ENCODE results near the gene SERPINI1.

Gene SERPINI1

GRCh38 chr3:167735233-167736138 is at the start of gene SERPINI1:
SERPINI1 (plus strand) TSS chr3:167735721; CDS start chr3:167789129, 53,408 bp downstream.
- peak; percentile 53 to 57 (median 54) for DNase-seq

DNA sequence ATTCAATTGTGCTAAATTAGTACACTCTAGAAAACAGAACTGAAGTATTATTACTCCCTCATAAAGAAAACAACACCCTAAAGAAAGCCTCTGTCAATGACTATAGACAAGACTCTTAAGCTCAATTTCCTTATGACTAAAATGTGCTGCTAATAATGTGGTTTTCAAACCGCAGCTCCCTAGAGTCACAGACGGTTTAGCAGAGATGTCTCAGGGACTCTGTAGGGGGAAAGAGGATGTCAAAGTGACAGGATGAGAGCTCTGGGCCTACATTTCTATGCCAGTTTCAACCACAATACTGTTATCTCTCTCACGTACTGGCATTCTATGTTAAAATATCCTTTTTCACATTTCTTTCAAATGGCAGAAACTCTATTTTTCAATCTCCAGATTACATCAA is 44.2 kb upstream of the SERPINI1 start:
- DNase-seq = no peak

DNA sequence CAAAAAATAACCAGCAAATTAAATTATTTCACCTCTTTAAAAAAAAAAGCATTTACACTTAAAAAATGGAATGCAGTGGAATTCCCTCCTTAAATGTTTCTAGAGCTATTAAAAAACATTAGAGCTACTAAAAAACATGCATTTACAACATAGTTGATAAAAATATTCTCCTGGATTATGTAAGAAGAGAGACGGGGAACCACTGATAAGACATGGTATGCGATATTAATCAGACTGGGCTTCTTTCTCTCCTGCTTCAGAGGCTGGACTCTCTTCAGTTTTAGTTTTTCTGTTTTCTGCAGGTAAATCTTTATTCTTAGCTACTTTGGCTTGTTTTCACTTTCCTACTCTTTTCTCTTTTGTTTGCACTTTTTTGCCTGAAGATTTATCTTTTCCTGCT is 41.4 kb upstream of the SERPINI1 start:
- DNase-seq = no peak

DNA sequence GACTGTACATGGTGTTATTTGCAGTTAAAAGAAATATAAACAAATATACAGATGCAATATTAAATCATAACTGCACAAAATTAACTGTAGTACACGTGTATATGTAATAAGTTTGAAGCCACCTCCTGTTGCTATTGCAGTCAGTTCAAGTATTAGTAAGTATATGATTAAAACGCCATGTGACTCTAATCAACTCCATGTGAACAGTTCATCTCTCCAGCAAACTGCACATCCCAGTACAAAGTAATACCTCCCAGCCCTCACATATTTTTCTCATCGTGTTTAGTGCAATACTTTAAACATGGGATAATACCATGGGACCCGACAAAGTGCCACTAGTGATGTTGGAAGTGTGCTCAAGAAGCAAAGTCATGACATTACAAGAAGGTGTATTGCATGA is 35.5 kb upstream of the SERPINI1 start:
- no peak for DNase-seq

DNA sequence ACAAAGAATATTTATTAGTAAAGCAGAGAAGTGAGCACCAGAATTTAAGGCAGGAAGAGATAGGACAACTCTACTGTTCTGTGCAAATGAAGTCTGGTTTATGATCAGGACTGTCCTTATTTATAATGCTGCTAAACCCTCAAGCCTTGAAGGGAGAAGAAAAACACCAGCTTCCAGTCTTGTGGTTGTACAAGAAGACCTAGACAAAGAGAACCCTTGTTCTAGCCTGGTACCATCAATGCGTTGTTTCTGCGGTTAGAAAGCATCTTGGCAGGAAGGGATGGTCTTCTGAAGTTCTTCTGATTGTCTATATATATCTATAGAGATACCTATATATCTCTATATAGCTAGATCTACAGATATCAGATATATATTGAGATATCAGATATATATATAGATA is 34.6 kb upstream of the SERPINI1 start:
- no peak for DNase-seq

GRCh38 chr3:167705840-167706239 is 29.7 kb upstream of the SERPINI1 start:
- DNase-seq = no peak

GRCh38 chr3:167709690-167710089 is 25.8 kb upstream of the SERPINI1 start:
- no peak for DNase-seq

DNA sequence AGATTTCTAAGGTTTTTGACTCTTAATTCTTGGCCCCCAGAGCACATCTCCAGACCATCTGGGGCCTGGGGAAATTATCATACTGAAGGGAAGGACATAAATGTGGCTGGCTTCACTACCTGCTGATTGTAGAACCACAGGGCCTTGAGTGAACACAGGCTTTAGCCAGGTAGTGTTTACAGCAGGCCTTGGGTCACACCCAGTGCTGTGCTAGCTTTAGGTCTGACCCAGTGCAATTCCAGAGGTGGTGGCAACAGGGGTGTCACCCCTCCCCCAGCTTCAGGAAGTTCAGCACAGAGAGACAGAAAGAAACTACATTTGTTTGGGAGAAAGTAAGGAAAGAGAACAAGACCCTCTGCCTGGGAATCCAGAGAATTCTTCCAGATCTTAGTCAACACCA is 25.0 kb upstream of the SERPINI1 start:
- no peak for DNase-seq

DNA sequence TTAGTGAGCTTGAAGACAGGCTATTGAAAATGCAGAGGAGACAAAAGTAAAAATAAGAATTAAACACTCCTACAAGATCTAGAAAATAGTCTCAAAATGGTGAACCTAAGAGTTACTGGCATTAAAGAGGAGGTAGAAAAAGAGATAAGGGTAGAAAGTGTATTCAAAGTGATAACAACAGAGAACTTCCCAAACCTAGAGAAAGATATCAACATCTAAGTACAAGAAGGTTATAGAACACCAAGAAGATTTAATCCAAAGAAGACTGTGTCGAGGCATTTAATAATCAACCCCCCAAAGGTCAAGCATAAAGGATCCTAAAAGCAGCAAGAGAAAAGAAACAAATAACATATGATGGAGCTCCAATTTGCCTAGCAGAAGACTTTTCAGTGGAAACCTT is 24.1 kb upstream of the SERPINI1 start:
- DNase-seq = no peak

- DNase-seq = no peak
Measured at GRCh38 chr3:167712445-167712844, 23.1 kb upstream of the SERPINI1 start.

GRCh38 chr3:167714871-167715270 is 20.6 kb upstream of the SERPINI1 start:
- DNase-seq = no peak

GRCh38 chr3:167716920-167717319 is 18.6 kb upstream of the SERPINI1 start:
- DNase-seq = no peak

DNA sequence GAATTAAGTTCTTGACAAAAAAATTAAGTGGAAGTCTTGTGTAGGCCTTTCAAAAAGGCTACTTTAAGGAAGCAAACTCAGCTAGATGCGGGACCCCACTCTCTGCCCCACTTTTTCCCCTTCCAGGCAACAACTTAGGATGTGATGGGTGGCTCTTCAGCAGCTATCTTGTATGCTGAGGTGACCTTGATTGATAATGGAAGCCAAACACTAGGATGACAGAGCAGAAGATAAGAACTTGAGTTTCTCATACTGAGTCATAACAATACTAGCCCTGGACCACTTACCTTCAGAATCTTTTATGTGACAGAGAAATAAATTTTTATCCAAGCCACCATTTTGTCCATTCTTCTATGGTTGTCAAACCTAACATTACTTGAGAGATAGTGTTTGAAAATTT is 16.9 kb upstream of the SERPINI1 start:
- DNase-seq = no peak

- no peak for DNase-seq
Measured at GRCh38 chr3:167723025-167723512, 12.5 kb upstream of the SERPINI1 start.

GRCh38 chr3:167723872-167724271 is 11.6 kb upstream of the SERPINI1 start:
- DNase-seq = no peak

DNA sequence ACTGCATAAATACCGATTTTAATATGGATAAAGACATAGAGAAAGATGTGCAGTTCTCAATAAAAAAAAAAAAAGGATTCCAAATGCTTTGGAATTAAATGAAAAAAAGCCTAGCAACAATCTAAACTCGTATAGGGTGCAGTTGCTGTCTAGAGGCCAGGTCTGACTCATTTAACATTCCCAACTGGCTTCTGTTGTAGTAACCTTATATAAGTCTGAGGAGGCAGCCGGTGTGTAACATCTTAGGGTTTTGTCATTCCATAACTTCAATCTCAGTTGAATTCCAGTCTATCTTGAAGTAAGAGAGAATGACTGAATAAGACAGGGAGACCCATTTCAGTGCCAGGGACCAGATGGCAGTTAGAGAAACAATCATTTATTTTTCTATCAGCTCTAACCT is 7.3 kb upstream of the SERPINI1 start:
- DNase-seq = no peak

- no peak for DNase-seq
Measured at GRCh38 chr3:167728632-167729323, 6.7 kb upstream of the SERPINI1 start.

- no peak for DNase-seq
Measured at GRCh38 chr3:167729591-167729990, 5.9 kb upstream of the SERPINI1 start.

DNA sequence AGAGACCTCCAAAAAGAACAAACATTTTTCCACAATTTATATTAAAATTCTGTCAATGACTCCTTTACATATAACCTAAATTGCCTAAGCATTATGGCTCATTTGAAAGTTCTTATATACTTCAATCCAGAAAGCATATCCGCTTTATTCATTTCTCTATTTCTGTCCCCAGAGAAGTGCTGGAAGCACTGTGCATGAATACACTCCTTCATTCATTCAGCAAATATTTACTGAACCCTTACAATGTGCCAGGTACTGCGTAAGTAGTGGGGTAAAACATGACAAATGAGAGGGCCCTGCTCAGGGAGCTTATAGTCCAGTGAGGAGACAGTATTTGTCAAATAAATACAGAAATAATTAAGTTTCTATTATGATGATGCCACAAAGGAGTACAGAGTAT is 4.1 kb upstream of the SERPINI1 start:
- DNase-seq = no peak

DNA sequence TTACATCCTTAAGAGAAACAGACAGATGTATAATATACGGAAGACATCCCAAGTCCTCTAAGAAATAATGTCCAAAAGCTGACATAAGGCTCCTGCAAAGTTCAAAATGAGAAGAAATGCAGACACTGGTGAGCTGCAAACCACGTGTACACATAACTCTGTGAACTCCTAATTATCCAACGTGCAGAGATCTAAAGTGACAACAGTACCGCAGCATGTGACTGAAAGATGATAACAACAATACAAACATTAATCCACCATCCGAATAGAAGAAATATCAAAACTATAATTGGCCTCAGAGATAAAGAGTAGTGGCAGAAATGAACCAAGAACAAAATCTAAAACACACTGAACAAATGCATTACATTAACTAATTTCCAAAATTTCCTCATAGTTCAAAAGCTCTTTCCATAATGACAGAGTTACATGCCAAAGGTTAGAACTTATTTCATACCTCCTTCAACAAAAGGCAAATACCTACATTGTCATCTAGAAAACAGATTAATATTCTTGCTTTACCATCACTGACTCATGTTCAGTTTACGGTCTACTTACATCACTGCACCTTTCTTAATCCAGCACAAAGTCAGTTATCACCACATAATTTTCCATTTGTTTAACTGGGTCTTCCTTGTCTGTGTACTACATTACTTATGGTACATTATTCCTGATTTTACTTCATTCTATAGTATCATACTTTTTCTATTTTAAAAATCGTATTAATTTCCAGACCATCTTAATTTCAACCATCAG is 3.0 kb upstream of the SERPINI1 start:
- no peak for DNase-seq

GRCh38 chr3:167733961-167734497 is 1.5 kb upstream of the SERPINI1 start:
- no peak for DNase-seq

GRCh38 chr3:167734498-167735232 is 856 bp upstream of the SERPINI1 start, which contains the start of gene PDCD10:
PDCD10 (minus strand) TSS chr3:167734892; CDS start chr3:167720157, 14,735 bp downstream.
- peak; percentile 81 to 95 (median 94) for DNase-seq

Measured in activated CD4-positive, CD25-positive, alpha-beta regulatory T cell (primary cell).